Fibroblast of lung (primary cell): ENCODE results near the gene GIPC3. TPM values are rescaled to one million over a fixed set of nuclear protein-coding genes. Genes with fewer than 3 reads are reported as not detected.

ENCODE experiments used
- DNase-seq, 2 donors: peaks; one replicate each; pipeline versions ENCODE4 v3.0.0 to v3.0.0-alpha.2; 2010; ENCODE audit warnings: low read depth in 2 of 2
- H2AFZ ChIP-seq: 2 replicates; pipeline ENCODE4 v1.5.1; 2012; ENCODE audit warnings: low read length, control low read depth, inconsistent platforms
- H3K27ac ChIP-seq: 2 replicates; pipeline ENCODE4 v1.5.1; 2011; ENCODE audit warnings: low read length, control low read depth; ENCODE audit not compliant: insufficient read depth
- H3K27me3 ChIP-seq: 2 replicates; pipeline ENCODE4 v1.5.1; 2011; ENCODE audit warnings: mild to moderate bottlenecking, low read length; ENCODE audit not compliant: control insufficient read depth, insufficient read depth
- H3K36me3 ChIP-seq: 2 replicates; pipeline ENCODE4 v1.5.1; 2011; ENCODE audit warnings: low read length; ENCODE audit not compliant: control insufficient read depth, insufficient read depth
- H3K4me1 ChIP-seq: 2 replicates; pipeline ENCODE4 v1.5.1; 2011; ENCODE audit warnings: low read length; ENCODE audit not compliant: control insufficient read depth, insufficient read depth; ENCODE audit errors: extremely low read depth
- H3K4me2 ChIP-seq: 2 replicates; pipeline ENCODE4 v1.5.1; 2011; ENCODE audit warnings: low read length, control low read depth; ENCODE audit not compliant: insufficient read depth; ENCODE audit errors: extremely low read depth
- H3K4me3 ChIP-seq, 4 experiments: fragments of 200-600 bp in 1 of 4; sonication (generic) in 1 of 4; replicated peaks in 1 of 4; 2 replicates each; pipeline ENCODE4 v1.5.1; 2011 to 2016; ENCODE audit warnings: low read length in 4 of 4, low read depth in 3 of 4, mild to moderate bottlenecking in 3 of 4, control low read depth in 2 of 4, inconsistent platforms in 1 of 4, mixed read lengths in 1 of 4; ENCODE audit not compliant: insufficient read depth in 1 of 4; ENCODE audit errors: control extremely low read depth in 1 of 4
- H3K79me2 ChIP-seq: 2 replicates; pipeline ENCODE4 v1.5.1; 2012; ENCODE audit warnings: mild to moderate bottlenecking, low read length, inconsistent platforms; ENCODE audit not compliant: control insufficient read depth, insufficient read depth
- H3K9ac ChIP-seq: 2 replicates; pipeline ENCODE4 v1.5.1; 2011; ENCODE audit warnings: mild to moderate bottlenecking, low read length, control low read depth; ENCODE audit not compliant: insufficient read depth
- H3K9me3 ChIP-seq: 2 replicates; pipeline ENCODE4 v1.5.1; 2012; ENCODE audit warnings: low read depth, low read length; ENCODE audit not compliant: control insufficient read depth, insufficient read depth
- H4K20me1 ChIP-seq: 2 replicates; pipeline ENCODE4 v1.5.1; 2011; ENCODE audit warnings: low read length; ENCODE audit not compliant: control insufficient read depth, insufficient read depth; ENCODE audit errors: extremely low read depth
- EZH2 ChIP-seq: IDR thresholded peaks from 2 replicates; pipeline ENCODE4 v1.5.1; 2012; ENCODE audit warnings: low read length, control low read depth, mild to moderate bottlenecking; ENCODE audit errors: missing control alignments
- polyA plus RNA-seq, 2 donors: library from polyadenylated mRNA; depleted of rRNA in 1 of 2; stranded (reverse) in 1 of 2; unstranded in 1 of 2; fragments of >200 nt; gene quantifications; 2 replicates each; pipeline ENCODE4 v1.2.1, GENCODE V29; 2011 to 2012; ENCODE audit warnings: missing spikeins in 1 of 2
- total RNA-seq: library from RNA; depleted of rRNA; stranded (reverse); fragments of >200 nt; gene quantifications from 2 replicates; pipeline ENCODE4 v1.2.1, GENCODE V29; 2014
- TF ChIP-seq, protein P1 (sequence below), 2 donors: IDR thresholded peaks in 1 of 2; conservative IDR thresholded peaks in 1 of 2; 1 replicate in 1 of 2; 2 replicates in 1 of 2; pipeline ENCODE4 v1.5.1; 2011 to 2012; ENCODE audit warnings: low read length in 2 of 2, control low read depth in 1 of 2, inconsistent platforms in 1 of 2, low read depth in 1 of 2, mild to moderate bottlenecking in 1 of 2

GIPC3 gene
- total and polyA plus RNA-seq, 2 donors (not counting 1 experiment from before 2014, with no cell fraction given), result under 0.01 to 0.60 TPM

DNA sequence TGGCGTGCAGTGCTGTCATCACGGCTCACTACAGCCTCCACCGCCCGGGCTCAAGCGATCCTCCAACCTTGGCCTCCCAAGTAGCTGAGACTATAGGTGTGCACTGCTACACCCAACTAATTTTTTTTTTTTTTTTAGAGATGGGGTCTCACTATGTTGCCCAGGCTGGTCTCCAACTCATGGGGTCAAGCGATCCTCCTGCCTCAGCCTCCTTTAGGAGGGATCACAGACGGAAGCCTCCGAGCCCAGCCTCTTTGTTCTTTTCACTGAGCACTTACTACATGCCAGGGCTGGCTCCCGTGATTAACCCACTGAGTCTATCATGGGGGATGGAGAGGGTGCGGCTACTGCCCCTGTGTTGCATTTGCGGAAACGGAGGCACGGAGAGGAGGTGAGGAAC is 54.2 kb downstream of the GIPC3 start:
- no peak for DNase-seq
- Histone ChIP-seq H3K4me1 (no peaks in the 10 kb centered on the region), H3K79me2 (no peaks in the 10 kb centered on the region), H3K4me2 (no peak overlapping the region), H2AFZ (no peak overlapping the region), H3K9me3 (no peaks in the 10 kb centered on the region), H3K36me3 (peaks cover 14% of the 10 kb centered on the region), H3K27me3 (no peaks in the 10 kb centered on the region), H3K4me3 (no peak overlapping the region), H3K27ac (no peak overlapping the region), H3K9ac (no peak overlapping the region), H4K20me1 (no peaks in the 10 kb centered on the region)
- TF ChIP-seq EZH2, result no peak
- TF ChIP-seq, protein P1, sequence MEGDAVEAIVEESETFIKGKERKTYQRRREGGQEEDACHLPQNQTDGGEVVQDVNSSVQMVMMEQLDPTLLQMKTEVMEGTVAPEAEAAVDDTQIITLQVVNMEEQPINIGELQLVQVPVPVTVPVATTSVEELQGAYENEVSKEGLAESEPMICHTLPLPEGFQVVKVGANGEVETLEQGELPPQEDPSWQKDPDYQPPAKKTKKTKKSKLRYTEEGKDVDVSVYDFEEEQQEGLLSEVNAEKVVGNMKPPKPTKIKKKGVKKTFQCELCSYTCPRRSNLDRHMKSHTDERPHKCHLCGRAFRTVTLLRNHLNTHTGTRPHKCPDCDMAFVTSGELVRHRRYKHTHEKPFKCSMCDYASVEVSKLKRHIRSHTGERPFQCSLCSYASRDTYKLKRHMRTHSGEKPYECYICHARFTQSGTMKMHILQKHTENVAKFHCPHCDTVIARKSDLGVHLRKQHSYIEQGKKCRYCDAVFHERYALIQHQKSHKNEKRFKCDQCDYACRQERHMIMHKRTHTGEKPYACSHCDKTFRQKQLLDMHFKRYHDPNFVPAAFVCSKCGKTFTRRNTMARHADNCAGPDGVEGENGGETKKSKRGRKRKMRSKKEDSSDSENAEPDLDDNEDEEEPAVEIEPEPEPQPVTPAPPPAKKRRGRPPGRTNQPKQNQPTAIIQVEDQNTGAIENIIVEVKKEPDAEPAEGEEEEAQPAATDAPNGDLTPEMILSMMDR (conservative IDR thresholded peaks at IDR 0.05 in 1 of 2, IDR thresholded peaks at IDR 0.05 in 1 of 2; ENCODE audit: low read depth in 1 of 2, low read length in 2 of 2), result no peak

DNA sequence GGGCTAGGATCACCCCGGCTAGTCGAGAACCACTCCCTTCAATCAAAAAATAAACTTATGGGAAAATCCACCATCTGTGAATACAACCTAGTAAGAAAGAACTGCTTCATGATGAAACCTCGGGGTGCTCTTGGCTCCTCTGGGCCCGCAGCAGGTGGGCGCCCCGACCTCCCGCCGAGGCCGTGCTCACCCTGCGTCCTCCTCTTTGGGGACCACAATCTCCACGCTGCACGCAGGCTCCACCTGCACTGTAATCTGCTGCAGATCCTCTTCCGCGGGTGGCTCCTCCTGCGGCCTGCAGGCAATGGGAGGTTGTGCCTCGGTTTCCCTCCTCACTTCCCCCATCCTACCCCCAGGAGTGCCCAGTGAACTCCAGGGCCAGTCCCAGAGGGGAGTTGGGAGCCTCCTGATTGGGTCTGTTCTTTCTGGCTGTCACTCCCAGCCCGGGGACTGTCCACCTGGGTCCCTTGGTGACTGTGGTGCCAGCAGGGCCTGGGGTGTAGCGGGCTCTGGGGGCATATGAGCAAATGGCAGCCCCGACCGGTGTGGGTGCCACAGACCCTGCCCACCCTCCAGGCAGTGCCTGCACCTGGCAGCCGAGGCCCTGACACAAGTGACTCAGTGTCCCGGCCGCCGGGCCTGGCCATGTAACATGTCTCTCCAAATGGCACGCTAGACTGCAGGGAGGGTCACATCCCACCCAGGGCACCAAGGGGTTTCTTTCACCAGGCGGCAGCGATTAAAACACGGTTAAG is 56.4 kb downstream of the GIPC3 start:
- no peak overlapping the region for H3K9ac ChIP-seq
- no peak overlapping the region for H3K4me3 ChIP-seq
- H3K27ac ChIP-seq, result no peak overlapping the region
- DNase-seq, result no peak
- no peaks in the 10 kb centered on the region for H3K27me3 ChIP-seq
- H2AFZ ChIP-seq, result no peak overlapping the region
- H3K79me2 ChIP-seq, result no peaks in the 10 kb centered on the region
- no peaks in the 10 kb centered on the region for H4K20me1 ChIP-seq
- no peak overlapping the region for H3K4me2 ChIP-seq
- TF ChIP-seq EZH2, result no peak
- H3K9me3 ChIP-seq, result no peaks in the 10 kb centered on the region
- peaks cover 6% of the 10 kb centered on the region for H3K4me1 ChIP-seq
- peaks cover 16% of the 10 kb centered on the region for H3K36me3 ChIP-seq

DNA sequence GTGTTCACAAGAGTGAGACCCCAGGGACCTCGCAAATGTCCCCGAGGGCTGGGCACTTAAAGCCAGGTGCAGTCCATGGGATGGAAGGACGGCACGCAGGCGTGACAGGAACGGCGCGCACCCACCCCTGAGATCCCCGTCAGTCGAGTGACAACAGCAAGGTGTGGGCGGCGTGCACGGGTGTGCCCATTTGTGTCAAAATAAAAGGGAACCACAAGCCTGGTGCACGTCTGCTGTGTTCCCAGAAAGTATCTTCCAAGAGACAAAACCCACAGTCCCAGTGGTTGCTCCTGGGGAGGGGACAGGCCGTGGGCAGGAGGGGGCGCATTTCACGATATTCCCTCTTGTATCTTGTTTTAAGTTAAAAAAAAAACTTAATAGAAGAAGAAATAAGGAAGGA is 57.0 kb downstream of the GIPC3 start:
- Histone ChIP-seq H2AFZ (no peak overlapping the region), H3K9ac (no peak overlapping the region), H3K4me1 (peaks cover 6% of the 10 kb centered on the region), H4K20me1 (no peaks in the 10 kb centered on the region), H3K36me3 (peaks cover 16% of the 10 kb centered on the region), H3K4me2 (no peak overlapping the region), H3K4me3 (no peak overlapping the region), H3K27ac (no peak overlapping the region), H3K79me2 (no peaks in the 10 kb centered on the region), H3K9me3 (no peaks in the 10 kb centered on the region), H3K27me3 (no peaks in the 10 kb centered on the region)
- no peak for DNase-seq
- TF ChIP-seq, protein P1 (conservative IDR thresholded peaks at IDR 0.05 in 1 of 2, IDR thresholded peaks at IDR 0.05 in 1 of 2; ENCODE audit: low read depth in 1 of 2, low read length in 2 of 2), result no peak
- no peak for TF ChIP-seq EZH2

Other genes with a start within 250 kb of the GIPC3 start
- 34.9 and 66.4 TPM in 2 replicates for gene NFIC, start 218.9 kb upstream of the GIPC3 start, total RNA-seq
- 7.9 and 16.6 TPM in 2 replicates for gene NFIC, start 218.9 kb upstream of the GIPC3 start, polyA plus RNA-seq
- gene SMIM24, start 105.0 kb upstream of the GIPC3 start, total RNA-seq, result not detected in 2 replicates
- not detected in 2 replicates for gene SMIM24, start 105.0 kb upstream of the GIPC3 start, polyA plus RNA-seq
- gene SMIM44, start 102.0 kb upstream of the GIPC3 start, total RNA-seq, result not detected in 2 replicates
- gene SMIM44, start 102.0 kb upstream of the GIPC3 start, polyA plus RNA-seq, result not detected in 2 replicates
- gene DOHH, start 84.8 kb upstream of the GIPC3 start, total RNA-seq, result 10.1 and 10.3 TPM in 2 replicates
- gene DOHH, start 84.8 kb upstream of the GIPC3 start, polyA plus RNA-seq, result 4.1 and 5.0 TPM in 2 replicates
- gene FZR1, start 79.2 kb upstream of the GIPC3 start, total RNA-seq, result 19.3 and 38.0 TPM in 2 replicates
- gene FZR1, start 79.2 kb upstream of the GIPC3 start, polyA plus RNA-seq, result 15.0 and 21.3 TPM in 2 replicates
- not detected in 2 replicates for gene TEKTIP1, start 46.3 kb upstream of the GIPC3 start, total RNA-seq
- gene TEKTIP1, start 46.3 kb upstream of the GIPC3 start, polyA plus RNA-seq, result not detected in 2 replicates
- 69.9 and 79.9 TPM in 2 replicates for gene MFSD12, start 27.9 kb upstream of the GIPC3 start, total RNA-seq
- 19.9 and 20.6 TPM in 2 replicates for gene MFSD12, start 27.9 kb upstream of the GIPC3 start, polyA plus RNA-seq
- gene HMG20B, start 12.5 kb upstream of the GIPC3 start, total RNA-seq, result 55.5 and 63.6 TPM in 2 replicates
- 27.3 and 30.1 TPM in 2 replicates for gene HMG20B, start 12.5 kb upstream of the GIPC3 start, polyA plus RNA-seq
- gene TBXA2R, start 21.4 kb downstream of the GIPC3 start, total RNA-seq, result 0.77 and 1.8 TPM in 2 replicates
- 1.1 and 1.3 TPM in 2 replicates for gene TBXA2R, start 21.4 kb downstream of the GIPC3 start, polyA plus RNA-seq
- gene CACTIN, start 41.3 kb downstream of the GIPC3 start, total RNA-seq, result 19.7 and 20.0 TPM in 2 replicates
- gene CACTIN, start 41.3 kb downstream of the GIPC3 start, polyA plus RNA-seq, result 6.7 and 9.4 TPM in 2 replicates
- gene PIP5K1C, start 115.0 kb downstream of the GIPC3 start, total RNA-seq, result 11.3 and 16.7 TPM in 2 replicates
- 8.7 and 12.9 TPM in 2 replicates for gene PIP5K1C, start 115.0 kb downstream of the GIPC3 start, polyA plus RNA-seq
- not detected in 2 replicates for gene TJP3, start 122.9 kb downstream of the GIPC3 start, total RNA-seq
- gene TJP3, start 122.9 kb downstream of the GIPC3 start, polyA plus RNA-seq, result not detected in 2 replicates
- 21.8 and 22.3 TPM in 2 replicates for gene APBA3, start 176.2 kb downstream of the GIPC3 start, total RNA-seq
- 2.7 TPM in 2 replicates for gene APBA3, start 176.2 kb downstream of the GIPC3 start, polyA plus RNA-seq
- gene MRPL54, start 177.2 kb downstream of the GIPC3 start, total RNA-seq, result 42.6 and 45.4 TPM in 2 replicates
- 29.7 and 32.5 TPM in 2 replicates for gene MRPL54, start 177.2 kb downstream of the GIPC3 start, polyA plus RNA-seq
- gene RAX2, start 186.8 kb downstream of the GIPC3 start, total RNA-seq, result not detected in 2 replicates
- not detected in 2 replicates for gene RAX2, start 186.8 kb downstream of the GIPC3 start, polyA plus RNA-seq
- under 0.01 TPM in 1 of 2 replicates, not detected in the other for gene MATK, start 200.9 kb downstream of the GIPC3 start, total RNA-seq
- not detected in 2 replicates for gene MATK, start 200.9 kb downstream of the GIPC3 start, polyA plus RNA-seq